Activated naive CD8-positive, alpha-beta T cell treated with anti-CD3 and anti-CD28 coated beads, Interleukin-2, amount 10 ng/mL, durations not matched to agents 7 days and 5 days (primary cell): Measurements from ENCODE around the gene BCL2L1. TPM values are rescaled to one million over a fixed set of nuclear protein-coding genes. Genes with fewer than 3 reads are reported as not detected.
"Not testable (repeated sequence)": the region's sequence is repeated elsewhere in the genome, so short reads cannot be mapped to it uniquely, and the experiment has no call there.

Experiments used
- ATAC-seq: fragments of 150-1000 bp; cut with Tn5 transposase; one replicate; pipeline ENCODE4 v1.10.0; 2021; ENCODE audit warnings: low read depth, moderate library complexity
- POLR2A ChIA-PET: fragments of 350-600 bp; sonication (Branson Sonifier 250); formaldehyde crosslinking; loops from one replicate; lab custom pipeline; 2021; ENCODE audit warnings: antibody characterized with exemption; lab: Charles Lee
- DNase-seq: peaks from one replicate; pipeline ENCODE4 v3.0.0; 2021
- H3K27ac Mint-ChIP-seq: one replicate; pipeline ENCODE4 v1.8.0; 2022; ENCODE audit warnings: mild to moderate bottlenecking, mixed read lengths
- H3K27me3 Mint-ChIP-seq: one replicate; pipeline ENCODE4 v1.8.0; 2022; ENCODE audit warnings: mild to moderate bottlenecking, moderate library complexity, mixed read lengths
- H3K36me3 Mint-ChIP-seq: one replicate; pipeline ENCODE4 v1.8.0; 2021; ENCODE audit warnings: mild to moderate bottlenecking, mixed read lengths
- H3K4me1 Mint-ChIP-seq: one replicate; pipeline ENCODE4 v1.8.0; 2021; ENCODE audit warnings: mixed read lengths
- H3K4me3 Mint-ChIP-seq: one replicate; pipeline ENCODE4 v1.8.0; 2022; ENCODE audit warnings: mild to moderate bottlenecking, moderate library complexity, mixed read lengths
- H3K9me3 Mint-ChIP-seq: one replicate; pipeline ENCODE4 v1.8.0; 2021; ENCODE audit warnings: mixed read lengths
- total RNA-seq, 2 experiments: library from RNA; stranded (reverse); gene quantifications; one replicate each; pipeline ENCODE4 v1.2.3, GENCODE V29; 2021

The BCL2L1 gene
- total RNA-seq, 2 experiments from 2014 or later, result 61.7 to 64.5 TPM

GRCh38 chr20:31677553-31678260 is 45.0 kb downstream of the BCL2L1 start:
- Mint-ChIP-seq H3K27ac (peak overlapping the region; percentile 84), H3K27me3 (no peaks in the 10 kb centered on the region), H3K36me3 (peaks cover 36% of the 10 kb centered on the region), H3K9me3 (no peaks in the 10 kb centered on the region), H3K4me3 (peak overlapping the region; percentile 47), H3K4me1 (peaks cover 74% of the 10 kb centered on the region)
- ATAC-seq (no peak), DNase-seq (no peak)
- POLR2A ChIA-PET, result interaction anchor here (0.6 to 7.4 kb wide), 6 partner anchors 11 to 44 kb away, joined by 3 to 124 read pairs (median 4); partner anchors contain the start of gene BCL2L1

GRCh38 chr20:31676609-31676989 is 46.1 kb downstream of the BCL2L1 start:
- Mint-ChIP-seq H3K9me3 (no peaks in the 10 kb centered on the region), H3K4me3 (peak overlapping the region; percentile 86), H3K27ac (peak overlapping the region; percentile 93), H3K36me3 (peaks cover 37% of the 10 kb centered on the region), H3K27me3 (no peaks in the 10 kb centered on the region), H3K4me1 (peaks cover 74% of the 10 kb centered on the region)
- no peak for DNase-seq
- no peak for ATAC-seq
- POLR2A ChIA-PET, result interaction anchor here (1.2 to 7.4 kb wide), 7 partner anchors 9 to 45 kb away, joined by 3 to 124 read pairs (median 16); partner anchors contain the start of gene BCL2L1

DNA sequence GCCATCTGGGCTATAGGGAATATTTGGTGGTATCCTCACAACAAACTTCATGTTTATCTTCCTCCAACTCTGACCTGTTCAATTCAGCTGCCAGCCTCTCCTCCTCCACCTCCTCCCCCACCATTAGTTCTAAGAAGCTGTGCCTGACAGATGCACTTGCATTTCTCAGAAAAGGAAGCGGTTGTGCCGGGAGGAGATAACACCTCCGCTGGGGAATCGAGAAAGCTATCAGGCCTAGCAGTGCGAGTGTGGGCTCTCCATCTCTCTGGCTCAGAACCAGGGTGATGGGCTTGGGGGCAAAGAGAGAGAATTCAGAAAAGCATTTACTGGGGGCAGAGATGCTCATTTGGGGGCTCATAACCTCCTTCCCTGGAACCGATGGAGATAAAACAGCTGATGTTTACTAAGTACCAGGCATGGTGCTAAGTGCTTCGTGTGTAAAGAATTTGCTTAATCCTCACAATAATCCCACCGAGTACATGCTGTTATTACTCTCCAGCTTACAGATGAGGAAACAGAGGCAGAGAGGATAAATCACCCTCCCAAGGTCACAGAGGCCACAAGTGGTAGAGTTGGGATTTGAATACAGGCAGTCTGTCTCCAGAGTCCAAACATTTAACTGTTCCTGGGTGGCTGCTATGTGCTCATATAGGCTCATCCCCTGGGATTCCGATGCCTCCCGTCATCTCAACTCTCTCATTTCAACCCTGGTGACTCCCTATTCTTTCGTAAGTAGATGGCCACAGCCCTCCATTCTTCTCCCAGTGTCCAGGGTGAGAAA is 46.6 kb downstream of the BCL2L1 start:
- H3K9me3 Mint-ChIP-seq, result no peaks in the 10 kb centered on the region
- H3K4me1 Mint-ChIP-seq, result peaks cover 73% of the 10 kb centered on the region
- H3K27ac Mint-ChIP-seq, result peak overlapping the region; percentile 93
- H3K27me3 Mint-ChIP-seq, result no peaks in the 10 kb centered on the region
- peak; percentile 69 for ATAC-seq
- peaks cover 39% of the 10 kb centered on the region for H3K36me3 Mint-ChIP-seq
- POLR2A ChIA-PET, result interaction anchor here (0.5 to 7.4 kb wide), 16 partner anchors 9 to 98 kb away, joined by 3 to 124 read pairs (median 5); partner anchors contain the start of gene BCL2L1
- DNase-seq, result peak; percentile 65
- peak overlapping the region; percentile 86 for H3K4me3 Mint-ChIP-seq

DNA sequence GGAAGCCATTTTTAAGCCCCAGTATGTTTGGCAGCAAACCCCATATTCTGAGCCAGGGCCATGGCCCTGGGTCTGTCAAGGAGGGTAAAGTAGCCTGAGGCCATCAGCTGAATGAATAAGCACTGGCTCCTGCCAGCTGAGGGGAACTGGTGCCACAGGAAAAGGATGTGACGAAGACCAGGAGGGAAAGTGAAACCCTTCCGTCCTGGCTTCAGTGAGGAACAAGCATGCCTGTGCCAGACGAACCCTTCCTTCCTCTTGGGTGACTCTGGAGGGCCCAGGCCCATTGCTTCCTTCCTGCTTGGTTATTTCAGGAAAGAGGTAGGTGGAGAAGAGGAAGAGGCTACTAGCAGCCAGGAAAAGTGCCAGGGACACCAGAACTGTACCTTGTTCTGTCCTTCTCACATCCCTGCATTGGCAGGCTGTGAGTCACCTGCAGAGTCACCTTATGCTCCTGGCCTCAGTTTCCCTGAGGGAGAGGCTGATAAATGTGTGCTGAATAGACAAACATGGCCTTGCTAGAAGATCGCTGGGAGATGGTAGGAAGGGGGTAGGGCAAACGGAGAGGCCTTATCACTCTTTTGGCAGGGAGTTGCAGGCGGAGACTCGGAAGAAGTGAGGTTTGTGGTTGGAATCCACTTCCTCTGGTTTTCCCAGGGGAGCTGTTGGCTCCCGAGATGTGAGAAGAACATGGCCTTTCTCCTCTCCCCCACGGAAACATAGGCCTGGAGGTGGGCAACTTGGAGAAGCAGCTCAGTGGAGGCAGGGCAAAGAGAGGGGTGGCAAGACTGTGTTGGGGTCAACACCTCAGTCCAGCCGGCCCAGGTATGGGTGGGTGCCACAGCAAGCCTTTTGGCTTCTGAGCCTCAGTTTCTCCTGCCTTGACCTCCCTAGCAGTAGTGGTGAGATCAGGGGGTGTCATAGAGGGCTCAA is 47.5 kb downstream of the BCL2L1 start:
- no peaks in the 10 kb centered on the region for H3K27me3 Mint-ChIP-seq
- ATAC-seq, result peak; percentile 59
- DNase-seq, result peak; percentile 60
- peaks cover 32% of the 10 kb centered on the region for H3K36me3 Mint-ChIP-seq
- H3K9me3 Mint-ChIP-seq, result no peaks in the 10 kb centered on the region
- POLR2A ChIA-PET, result interaction anchor here (0.7 to 7.4 kb wide), 17 partner anchors 8 to 46 kb away, joined by 3 to 124 read pairs (median 5); partner anchors contain the start of gene BCL2L1
- H3K27ac Mint-ChIP-seq, result peak overlapping the region; percentile 93
- H3K4me1 Mint-ChIP-seq, result peaks cover 70% of the 10 kb centered on the region
- peak overlapping the region; percentile 86 for H3K4me3 Mint-ChIP-seq

GRCh38 chr20:31673943-31674463 is 48.7 kb downstream of the BCL2L1 start:
- ATAC-seq (peak; percentile 37), DNase-seq (no peak)
- Mint-ChIP-seq H3K4me3 (peak overlapping the region; percentile 86), H3K27me3 (no peaks in the 10 kb centered on the region), H3K36me3 (peaks cover 37% of the 10 kb centered on the region), H3K9me3 (no peaks in the 10 kb centered on the region), H3K4me1 (peaks cover 73% of the 10 kb centered on the region), H3K27ac (peak overlapping the region; percentile 93)
- POLR2A ChIA-PET, result interaction anchor here (0.7 to 7.4 kb wide), 7 partner anchors 9 to 47 kb away, joined by 4 to 124 read pairs (median 19); partner anchors contain the start of gene BCL2L1

DNA sequence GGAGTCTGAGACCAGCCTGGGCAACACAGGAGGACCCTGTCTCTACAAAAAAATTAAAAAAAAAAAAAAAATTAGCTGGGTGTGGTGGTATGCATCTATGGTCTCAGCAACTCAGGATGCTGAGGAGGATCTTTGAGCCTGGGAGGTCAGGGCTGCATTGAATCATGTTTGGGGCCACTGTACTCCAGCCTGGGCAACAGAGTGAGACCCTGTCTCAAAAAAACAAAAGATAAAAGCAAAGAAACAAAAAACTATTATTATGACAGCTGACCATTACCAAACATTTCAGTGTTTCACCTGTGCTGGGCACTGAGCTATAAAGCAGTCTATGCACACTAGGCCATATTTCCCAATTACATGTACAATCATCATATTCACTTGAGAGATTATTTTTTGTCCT is 49.2 kb downstream of the BCL2L1 start:
- peaks cover 70% of the 10 kb centered on the region for H3K4me1 Mint-ChIP-seq
- H3K27ac Mint-ChIP-seq, result peak overlapping the region; percentile 93

GRCh38 chr20:31671324-31671723 is 51.3 kb downstream of the BCL2L1 start:
- POLR2A ChIA-PET, result no interaction called here

More for the DNA sequence above, 49.2 kb downstream of the BCL2L1 start:
- Mint-ChIP-seq H3K36me3 (peaks cover 38% of the 10 kb centered on the region), H3K27me3 (no peaks in the 10 kb centered on the region), H3K4me3 (peak overlapping the region; percentile 86), H3K9me3 (no peaks in the 10 kb centered on the region)
- DNase-seq (no peak), ATAC-seq (no peak)
- POLR2A ChIA-PET, result interaction anchor here (1.6 to 7.4 kb wide), 4 partner anchors 9 to 48 kb away, joined by 4 to 124 read pairs (median 31); partner anchors contain the start of gene BCL2L1

DNA sequence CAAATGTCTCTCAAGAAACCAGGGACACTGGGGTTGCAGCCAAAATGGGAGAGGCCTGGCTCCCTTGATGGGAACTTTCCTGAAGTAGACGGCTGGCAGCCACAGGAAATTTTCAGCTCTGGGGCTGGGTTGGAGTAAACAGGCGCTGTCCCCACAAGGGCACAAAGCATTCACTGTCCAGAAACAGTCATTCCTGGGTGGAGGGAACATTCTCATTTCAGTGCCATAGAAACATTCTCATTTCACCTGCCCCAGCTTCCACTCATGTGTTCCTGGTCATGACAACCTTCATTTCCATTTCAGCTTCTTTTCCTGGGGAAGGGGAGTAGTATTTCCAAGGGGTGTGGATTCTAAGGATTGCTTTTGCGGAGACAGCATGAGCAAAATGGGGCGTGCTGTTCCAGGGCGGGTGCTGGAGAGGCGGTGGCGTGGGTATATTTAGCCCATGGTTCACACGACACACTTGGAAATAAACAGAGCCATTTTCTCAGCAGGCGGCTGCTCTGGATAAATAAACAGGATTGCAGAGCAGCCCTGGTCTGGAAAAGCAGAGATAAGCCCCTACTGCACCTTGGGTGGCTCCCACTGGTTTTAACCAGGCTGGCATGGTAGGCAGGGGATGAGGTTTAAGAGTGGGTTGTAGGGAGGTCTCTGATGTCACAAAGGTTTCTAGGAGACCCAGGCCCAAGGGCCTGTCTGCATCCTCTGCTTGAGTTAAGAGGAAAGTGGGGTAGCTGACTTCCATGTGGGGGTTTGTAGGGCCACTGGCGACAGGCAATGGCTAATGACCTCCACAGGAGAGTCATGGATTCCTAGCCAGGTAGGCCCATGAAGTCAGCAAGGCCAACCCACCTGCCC is 52.1 kb downstream of the BCL2L1 start:
- POLR2A ChIA-PET, result no interaction called here
- ATAC-seq, result no peak
- H3K27me3 Mint-ChIP-seq, result no peaks in the 10 kb centered on the region
- DNase-seq, result no peak
- H3K4me3 Mint-ChIP-seq, result no peak overlapping the region
- peaks cover 45% of the 10 kb centered on the region for H3K36me3 Mint-ChIP-seq
- no peaks in the 10 kb centered on the region for H3K9me3 Mint-ChIP-seq
- peak overlapping the region; percentile 86 for H3K27ac Mint-ChIP-seq
- H3K4me1 Mint-ChIP-seq, result peaks cover 71% of the 10 kb centered on the region

More at GRCh38 chr20:31671324-31671723, 51.3 kb downstream of the BCL2L1 start:
- Mint-ChIP-seq H3K9me3 (no peaks in the 10 kb centered on the region), H3K4me1 (peaks cover 70% of the 10 kb centered on the region), H3K27ac (peak overlapping the region; percentile 58), H3K4me3 (no peak overlapping the region), H3K27me3 (no peaks in the 10 kb centered on the region), H3K36me3 (peaks cover 38% of the 10 kb centered on the region)
- ATAC-seq (no peak), DNase-seq (no peak)

DNA sequence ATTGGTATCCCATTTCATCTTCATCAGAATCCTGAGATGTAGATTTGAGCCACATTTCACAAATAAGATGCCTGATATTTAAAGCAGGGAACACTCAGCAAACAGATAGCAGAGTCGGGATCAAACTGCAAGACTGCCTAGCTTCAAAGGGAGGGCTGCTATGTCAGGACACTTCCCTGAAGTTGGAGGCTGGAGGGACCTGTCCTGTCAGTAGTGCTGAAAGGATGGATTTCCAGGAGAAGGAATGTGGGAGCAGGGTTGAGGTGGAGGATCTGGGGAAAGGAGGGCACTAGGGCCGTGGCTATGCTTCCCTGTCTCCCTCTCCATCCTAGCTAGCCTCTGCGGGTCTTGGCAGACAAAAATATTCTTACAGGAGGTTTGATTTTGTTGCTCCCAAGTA is 52.8 kb downstream of the BCL2L1 start:
- H3K36me3 Mint-ChIP-seq, result peaks cover 50% of the 10 kb centered on the region
- no peak for DNase-seq
- no peak for ATAC-seq
- H3K27me3 Mint-ChIP-seq, result no peaks in the 10 kb centered on the region
- no peak overlapping the region for H3K4me3 Mint-ChIP-seq
- POLR2A ChIA-PET, result no interaction called here
- H3K4me1 Mint-ChIP-seq, result peaks cover 68% of the 10 kb centered on the region
- peak overlapping the region; percentile 86 for H3K27ac Mint-ChIP-seq
- H3K9me3 Mint-ChIP-seq, result no peaks in the 10 kb centered on the region

GRCh38 chr20:31668944-31669343 is 53.7 kb downstream of the BCL2L1 start:
- H3K36me3 Mint-ChIP-seq, result peaks cover 51% of the 10 kb centered on the region
- peak overlapping the region; percentile 86 for H3K27ac Mint-ChIP-seq
- H3K27me3 Mint-ChIP-seq, DNase-seq, POLR2A ChIA-PET, ATAC-seq, H3K9me3 Mint-ChIP-seq, H3K4me3 Mint-ChIP-seq: not testable (repeated sequence)
- peaks cover 64% of the 10 kb centered on the region for H3K4me1 Mint-ChIP-seq

- Mint-ChIP-seq H3K9me3 (no peaks in the 10 kb centered on the region), H3K27ac (peak overlapping the region; percentile 96), H3K36me3 (peaks cover 52% of the 10 kb centered on the region), H3K4me3 (peak overlapping the region; percentile 74), H3K4me1 (peaks cover 63% of the 10 kb centered on the region), H3K27me3 (no peaks in the 10 kb centered on the region)
- DNase-seq (no peak), ATAC-seq (no peak)
- POLR2A ChIA-PET, result interaction anchor here (0.6 to 1.9 kb wide), 8 partner anchors 8 to 56 kb away, joined by 3 to 16 read pairs (median 4); partner anchors contain the start of gene BCL2L1
These were observed 55.1 kb downstream of the BCL2L1 start for GRCh38 chr20:31667315-31668285.
